NCI-H187 treated with DMSO at 0.1 percent for 48 hours (cell line): Measurements from ENCODE around the gene TIMM8A.

Experiments used
- DNase-seq: peaks from one replicate; lab custom pipeline; 2025; lab: John Stamatoyannopoulos, UW

Gene TIMM8A

GRCh38 chrX:101348452-101349192 is at the start of gene TIMM8A:
Gene TIMM8A (minus strand): TSS chrX:101348742. CDS start chrX:101348664, 78 bp downstream.
- DNase-seq, result peak; percentile 43

- no peak for DNase-seq
Observed at GRCh38 chrX:101397779-101398178, 49.2 kb upstream of the TIMM8A start.

- DNase-seq, result no peak
Observed at GRCh38 chrX:101395789-101396188, 47.2 kb upstream of the TIMM8A start.

- no peak for DNase-seq
Observed at GRCh38 chrX:101394372-101394771, 45.8 kb upstream of the TIMM8A start.

GRCh38 chrX:101393530-101394305 is 45.2 kb upstream of the TIMM8A start:
- DNase-seq, result no peak

GRCh38 chrX:101391831-101392230 is 43.3 kb upstream of the TIMM8A start:
- no peak for DNase-seq

- DNase-seq, result peak; percentile 71
Observed at GRCh38 chrX:101390664-101391525, 42.4 kb upstream of the TIMM8A start, which contains the start of gene RPL36A. Gene RPL36A (plus strand): TSS chrX:101391011. CDS start chrX:101391044, 33 bp downstream.

- no peak for DNase-seq
Observed at GRCh38 chrX:101388604-101389003, 40.1 kb upstream of the TIMM8A start.

- DNase-seq, result no peak
Observed at GRCh38 chrX:101386542-101386885, 38.0 kb upstream of the TIMM8A start.

GRCh38 chrX:101385795-101386541 is 37.4 kb upstream of the TIMM8A start, which contains the start of gene BTK:
Gene BTK (minus strand): TSS chrX:101386191. CDS start chrX:101375284, 10,907 bp downstream.
- no peak for DNase-seq

GRCh38 chrX:101385026-101385684 is 36.6 kb upstream of the TIMM8A start:
- DNase-seq, result no peak

- no peak for DNase-seq
Observed at GRCh38 chrX:101383679-101384205, 35.2 kb upstream of the TIMM8A start.

GRCh38 chrX:101377547-101377946 is 29.0 kb upstream of the TIMM8A start:
- no peak for DNase-seq

- DNase-seq, result no peak
Observed at GRCh38 chrX:101370888-101371504, 22.5 kb upstream of the TIMM8A start.

GRCh38 chrX:101369687-101370086 is 21.1 kb upstream of the TIMM8A start:
- no peak for DNase-seq

- no peak for DNase-seq
Observed at GRCh38 chrX:101368800-101369199, 20.3 kb upstream of the TIMM8A start.

GRCh38 chrX:101365301-101365795 is 16.8 kb upstream of the TIMM8A start:
- DNase-seq, result no peak

- no peak for DNase-seq
Observed at GRCh38 chrX:101362757-101363156, 14.2 kb upstream of the TIMM8A start.

GRCh38 chrX:101362116-101362515 is 13.6 kb upstream of the TIMM8A start:
- no peak for DNase-seq

- DNase-seq, result no peak
Observed at GRCh38 chrX:101360390-101360789, 11.8 kb upstream of the TIMM8A start.
